ENCODE measurements around the gene PNMA8A.

PNMA8A gene

DNA sequence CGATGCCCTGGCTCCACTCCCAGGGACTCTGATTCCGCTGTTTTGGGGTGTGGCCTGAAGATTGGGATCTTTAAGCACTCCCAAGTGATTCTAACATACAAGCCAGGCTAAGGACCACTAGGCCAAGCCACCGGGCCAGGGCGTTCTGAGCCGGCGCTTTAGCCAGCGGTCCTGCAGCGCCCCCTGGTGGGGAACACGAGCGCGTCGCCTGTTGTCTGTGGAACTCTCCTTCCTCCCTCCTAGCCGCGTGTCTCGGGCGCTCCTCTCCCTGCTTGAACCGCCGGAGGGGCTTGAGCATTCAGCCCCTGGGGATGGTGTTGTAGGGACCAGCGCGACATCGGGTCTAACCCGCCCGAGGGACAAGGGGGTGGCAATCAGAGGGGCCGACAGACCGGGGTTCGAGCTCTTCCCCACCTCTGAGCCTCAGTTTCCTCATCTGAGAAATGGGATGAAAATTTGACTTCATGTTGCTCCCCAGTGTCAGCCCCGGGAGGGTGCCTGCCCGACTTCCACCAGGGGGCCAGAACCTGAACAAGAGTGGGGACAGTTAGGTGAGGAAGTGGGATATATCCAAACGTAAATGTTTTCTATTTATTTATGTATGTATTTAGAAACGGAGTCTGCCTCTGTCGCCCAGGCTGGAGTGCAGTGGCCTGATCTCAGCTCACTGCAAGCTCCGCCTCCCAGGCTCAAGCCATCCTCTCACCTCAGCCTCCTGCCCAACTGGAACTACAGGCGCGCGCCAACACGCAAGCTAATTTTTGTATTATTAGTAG, 42.3 kb upstream of the PNMA8A start:
- H3K36me3 ChIP-seq (ENCODE audit: insufficient read depth, low read length) = no peaks in the 10 kb centered on the region
- H3K27me3 ChIP-seq (ENCODE audit: insufficient read depth, low read length, poor library complexity, severe bottlenecking) = no peaks in the 10 kb centered on the region
- H3F3A ChIP-seq (ENCODE audit: low read depth) = no peaks in the 10 kb centered on the region
- no peak overlapping the region for H3K4me3 ChIP-seq (ENCODE audit: low read length, poor library complexity, severe bottlenecking)
- no peak overlapping the region for H3K4me2 ChIP-seq (ENCODE audit: low read depth, low read length, poor library complexity, severe bottlenecking)
- TF ChIP-seq EZH2phosphoT487 (IDR thresholded peaks at IDR 0.05; ENCODE audit: borderline replicate concordance) = no peak
- TF ChIP-seq, protein P1, sequence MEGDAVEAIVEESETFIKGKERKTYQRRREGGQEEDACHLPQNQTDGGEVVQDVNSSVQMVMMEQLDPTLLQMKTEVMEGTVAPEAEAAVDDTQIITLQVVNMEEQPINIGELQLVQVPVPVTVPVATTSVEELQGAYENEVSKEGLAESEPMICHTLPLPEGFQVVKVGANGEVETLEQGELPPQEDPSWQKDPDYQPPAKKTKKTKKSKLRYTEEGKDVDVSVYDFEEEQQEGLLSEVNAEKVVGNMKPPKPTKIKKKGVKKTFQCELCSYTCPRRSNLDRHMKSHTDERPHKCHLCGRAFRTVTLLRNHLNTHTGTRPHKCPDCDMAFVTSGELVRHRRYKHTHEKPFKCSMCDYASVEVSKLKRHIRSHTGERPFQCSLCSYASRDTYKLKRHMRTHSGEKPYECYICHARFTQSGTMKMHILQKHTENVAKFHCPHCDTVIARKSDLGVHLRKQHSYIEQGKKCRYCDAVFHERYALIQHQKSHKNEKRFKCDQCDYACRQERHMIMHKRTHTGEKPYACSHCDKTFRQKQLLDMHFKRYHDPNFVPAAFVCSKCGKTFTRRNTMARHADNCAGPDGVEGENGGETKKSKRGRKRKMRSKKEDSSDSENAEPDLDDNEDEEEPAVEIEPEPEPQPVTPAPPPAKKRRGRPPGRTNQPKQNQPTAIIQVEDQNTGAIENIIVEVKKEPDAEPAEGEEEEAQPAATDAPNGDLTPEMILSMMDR (conservative IDR thresholded peaks at IDR 0.05; ENCODE audit: low read length) = peak; percentile 92
- H3K9me2 ChIP-seq (replicated peaks; ENCODE audit: low read depth, low read length) = no peaks in the 10 kb centered on the region
- H3K9me3 ChIP-seq (ENCODE audit: insufficient read depth, low read depth, low read length) = no peaks in the 10 kb centered on the region
- H3K4me1 ChIP-seq (ENCODE audit: insufficient read depth, low read length, poor library complexity, severe bottlenecking) = no peaks in the 10 kb centered on the region
- H2AFZ ChIP-seq (ENCODE audit: low read length) = peak overlapping the region; percentile 59
- H4K20me1 ChIP-seq (ENCODE audit: insufficient read depth, low read length, poor library complexity, severe bottlenecking) = no peaks in the 10 kb centered on the region
- no peak overlapping the region for H3K9ac ChIP-seq (ENCODE audit: low read depth, low read length, poor library complexity, severe bottlenecking)
- no peaks in the 10 kb centered on the region for H3K79me2 ChIP-seq (ENCODE audit: insufficient read depth, low read length)

DNA sequence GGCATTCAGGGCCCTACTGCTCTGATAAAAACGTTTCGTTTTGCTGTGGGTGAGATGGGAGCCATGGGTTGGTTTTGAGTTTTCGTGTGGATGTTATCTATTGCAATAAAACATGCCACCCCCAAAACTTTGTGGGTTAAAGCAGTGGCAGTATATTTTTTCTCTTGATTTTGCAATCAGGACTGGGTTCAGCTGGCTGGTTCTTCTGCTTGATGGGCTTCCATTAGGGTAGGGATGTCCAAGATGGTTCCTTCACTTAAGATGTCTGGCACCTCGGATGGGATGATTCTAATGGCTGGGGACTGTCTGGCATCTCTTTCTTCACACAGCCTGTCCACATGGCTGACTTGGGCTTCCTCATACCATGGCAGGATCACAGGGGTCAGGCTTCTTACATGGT, 39.9 kb upstream of the PNMA8A start:
- no peak for TF ChIP-seq EZH2phosphoT487 (IDR thresholded peaks at IDR 0.05; ENCODE audit: borderline replicate concordance)
- TF ChIP-seq, protein P1 (conservative IDR thresholded peaks at IDR 0.05; ENCODE audit: low read length) = no peak
- Histone ChIP-seq H3F3A (ENCODE audit: low read depth) (no peaks in the 10 kb centered on the region), H3K4me3 (ENCODE audit: low read length, poor library complexity, severe bottlenecking) (no peak overlapping the region), H4K20me1 (ENCODE audit: insufficient read depth, low read length, poor library complexity, severe bottlenecking) (no peaks in the 10 kb centered on the region), H3K4me2 (ENCODE audit: low read depth, low read length, poor library complexity, severe bottlenecking) (no peak overlapping the region), H3K9me3 (ENCODE audit: insufficient read depth, low read depth, low read length) (no peaks in the 10 kb centered on the region), H3K9ac (ENCODE audit: low read depth, low read length, poor library complexity, severe bottlenecking) (no peak overlapping the region), H3K27me3 (ENCODE audit: insufficient read depth, low read length, poor library complexity, severe bottlenecking) (no peaks in the 10 kb centered on the region), H3K36me3 (ENCODE audit: insufficient read depth, low read length) (no peaks in the 10 kb centered on the region), H3K9me2 (replicated peaks; ENCODE audit: low read depth, low read length) (no peaks in the 10 kb centered on the region), H2AFZ (ENCODE audit: low read length) (no peak overlapping the region), H3K4me1 (ENCODE audit: insufficient read depth, low read length, poor library complexity, severe bottlenecking) (no peaks in the 10 kb centered on the region), H3K79me2 (ENCODE audit: insufficient read depth, low read length) (no peaks in the 10 kb centered on the region)

DNA sequence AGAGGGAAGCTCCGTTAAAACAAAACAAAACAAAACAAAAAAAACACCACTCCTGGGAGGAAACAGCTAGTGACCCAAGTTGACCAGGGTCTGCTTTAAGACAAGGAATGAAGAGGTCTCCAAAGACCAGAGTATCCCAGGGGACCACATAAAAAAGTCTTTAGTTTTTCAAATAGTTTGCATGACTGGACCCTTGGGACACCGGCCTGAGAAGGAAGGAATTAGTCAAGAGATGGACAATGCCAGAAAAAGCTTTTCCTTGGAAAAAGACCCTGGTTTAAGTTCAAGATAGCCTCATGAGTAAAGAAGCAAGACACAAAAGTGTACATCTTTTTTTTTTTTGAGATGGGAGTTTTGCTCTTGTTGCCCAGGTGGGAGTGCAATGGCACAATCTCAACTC, 36.8 kb upstream of the PNMA8A start:
- no peaks in the 10 kb centered on the region for H4K20me1 ChIP-seq (ENCODE audit: insufficient read depth, low read length, poor library complexity, severe bottlenecking)
- no peaks in the 10 kb centered on the region for H3K9me3 ChIP-seq (ENCODE audit: insufficient read depth, low read depth, low read length)
- H3K36me3 ChIP-seq (ENCODE audit: insufficient read depth, low read length) = no peaks in the 10 kb centered on the region
- no peaks in the 10 kb centered on the region for H3F3A ChIP-seq (ENCODE audit: low read depth)
- H3K4me2 ChIP-seq (ENCODE audit: low read depth, low read length, poor library complexity, severe bottlenecking) = no peak overlapping the region
- TF ChIP-seq, protein P1 (conservative IDR thresholded peaks at IDR 0.05; ENCODE audit: low read length) = no peak
- TF ChIP-seq EZH2phosphoT487 (IDR thresholded peaks at IDR 0.05; ENCODE audit: borderline replicate concordance) = no peak
- H2AFZ ChIP-seq (ENCODE audit: low read length) = no peak overlapping the region
- no peaks in the 10 kb centered on the region for H3K27me3 ChIP-seq (ENCODE audit: insufficient read depth, low read length, poor library complexity, severe bottlenecking)
- H3K9me2 ChIP-seq (replicated peaks; ENCODE audit: low read depth, low read length) = no peaks in the 10 kb centered on the region
- no peak overlapping the region for H3K9ac ChIP-seq (ENCODE audit: low read depth, low read length, poor library complexity, severe bottlenecking)
- no peaks in the 10 kb centered on the region for H3K79me2 ChIP-seq (ENCODE audit: insufficient read depth, low read length)
- H3K4me1 ChIP-seq (ENCODE audit: insufficient read depth, low read length, poor library complexity, severe bottlenecking) = no peaks in the 10 kb centered on the region
- no peak overlapping the region for H3K4me3 ChIP-seq (ENCODE audit: low read length, poor library complexity, severe bottlenecking)
